Neural crest cell (in vitro differentiated cells): ENCODE measurements around the gene ZNF22. TPM values are rescaled to one million over a fixed set of nuclear protein-coding genes. Genes with fewer than 3 reads are reported as not detected.
A peak's percentile ranks its signal among the peaks of the same experiment; 100 is the strongest.

Experiments used
- DNase-seq: peaks from one replicate; pipeline ENCODE4 v3.0.0; 2021; ENCODE audit warnings: low read depth, mixed read lengths, low spot score
- H3K27ac Mint-ChIP-seq: one replicate; pipeline ENCODE4 v1.8.0; 2021; ENCODE audit warnings: mild to moderate bottlenecking, mixed read lengths; ENCODE audit not compliant: unreplicated experiment
- H3K27me3 Mint-ChIP-seq: 2 replicates; pipeline ENCODE4 v1.8.0; 2021; ENCODE audit warnings: low read depth, mild to moderate bottlenecking, mixed read lengths
- H3K36me3 Mint-ChIP-seq: 2 replicates; pipeline ENCODE4 v1.8.0; 2021; ENCODE audit warnings: low read depth, mild to moderate bottlenecking, mixed read lengths
- H3K4me1 Mint-ChIP-seq: 2 replicates; pipeline ENCODE4 v1.8.0; 2021; ENCODE audit warnings: mixed read lengths
- H3K4me3 Mint-ChIP-seq: one replicate; pipeline ENCODE4 v1.8.0; 2021; ENCODE audit warnings: mild to moderate bottlenecking, mixed read lengths
- H3K9me3 Mint-ChIP-seq: 2 replicates; pipeline ENCODE4 v1.8.0; 2021; ENCODE audit warnings: mixed read lengths
- CTCF ChIP-seq: fragments of 200-600 bp; sonication (generic); conservative IDR thresholded peaks from 2 replicates; pipeline ENCODE4 v1.5.0; 2021; ENCODE audit warnings: antibody characterized with exemption, mild to moderate bottlenecking
- total RNA-seq: library from RNA; stranded (reverse); gene quantifications from 2 replicates; pipeline ENCODE4 v1.2.1, GENCODE V29; 2021

The ZNF22 gene
- total RNA-seq, 1 donor from 2014 or later: 51.0 TPM

GRCh38 chr10:45001381-45002148, 842 bp downstream of the ZNF22 start:
- peak overlapping the region; percentile 94 for H3K4me3 Mint-ChIP-seq
- peaks cover 33% of the 10 kb centered on the region for H3K4me1 Mint-ChIP-seq
- H3K27ac Mint-ChIP-seq: no peak overlapping the region
- no peaks in the 10 kb centered on the region for H3K27me3 Mint-ChIP-seq
- H3K9me3 Mint-ChIP-seq: peaks cover 2% of the 10 kb centered on the region
- TF ChIP-seq CTCF: peak; percentile 52
- DNase-seq: no peak
- peaks cover 42% of the 10 kb centered on the region for H3K36me3 Mint-ChIP-seq

- DNase-seq: no peak
- no peak overlapping the region for H3K27ac Mint-ChIP-seq
- H3K9me3 Mint-ChIP-seq: peaks cover 2% of the 10 kb centered on the region
- H3K27me3 Mint-ChIP-seq: no peaks in the 10 kb centered on the region
- peak overlapping the region; percentile 89 for H3K4me3 Mint-ChIP-seq
- peaks cover 42% of the 10 kb centered on the region for H3K36me3 Mint-ChIP-seq
- peaks cover 29% of the 10 kb centered on the region for H3K4me1 Mint-ChIP-seq
- no peak for TF ChIP-seq CTCF
Observed at GRCh38 chr10:45003432-45004000, 2.8 kb downstream of the ZNF22 start.

GRCh38 chr10:45004661-45005060, 3.9 kb downstream of the ZNF22 start:
- H3K27ac Mint-ChIP-seq: no peak overlapping the region
- TF ChIP-seq CTCF: no peak
- peaks cover 28% of the 10 kb centered on the region for H3K4me1 Mint-ChIP-seq
- peaks cover 42% of the 10 kb centered on the region for H3K36me3 Mint-ChIP-seq
- H3K27me3 Mint-ChIP-seq: no peaks in the 10 kb centered on the region
- H3K9me3 Mint-ChIP-seq: peaks cover 2% of the 10 kb centered on the region
- no peak overlapping the region for H3K4me3 Mint-ChIP-seq
- DNase-seq: no peak

GRCh38 chr10:45005284-45005683, 4.6 kb downstream of the ZNF22 start:
- no peak overlapping the region for H3K27ac Mint-ChIP-seq
- H3K4me1 Mint-ChIP-seq: peaks cover 21% of the 10 kb centered on the region
- peaks cover 2% of the 10 kb centered on the region for H3K9me3 Mint-ChIP-seq
- H3K36me3 Mint-ChIP-seq: peaks cover 37% of the 10 kb centered on the region
- no peak for DNase-seq
- H3K27me3 Mint-ChIP-seq: no peaks in the 10 kb centered on the region
- H3K4me3 Mint-ChIP-seq: no peak overlapping the region
- TF ChIP-seq CTCF: no peak

GRCh38 chr10:45006276-45007030, 5.7 kb downstream of the ZNF22 start:
- Mint-ChIP-seq H3K36me3 (peaks cover 37% of the 10 kb centered on the region), H3K9me3 (peaks cover 2% of the 10 kb centered on the region), H3K27me3 (no peaks in the 10 kb centered on the region), H3K4me3 (no peak overlapping the region), H3K4me1 (peaks cover 14% of the 10 kb centered on the region), H3K27ac (no peak overlapping the region)
- no peak for DNase-seq
- no peak for TF ChIP-seq CTCF
